Ramos (cell line): ENCODE measurements around the gene HES3.

Experiments
- in situ Hi-C: fragments of 300-500 bp; cut with MboI; formaldehyde crosslinking; loops from one replicate; pipeline ENCODE4 v1.14.3; 2022; ENCODE audit warnings: low sequenced_read_pairs; ENCODE audit not compliant: unreplicated experiment

Gene HES3

DNA sequence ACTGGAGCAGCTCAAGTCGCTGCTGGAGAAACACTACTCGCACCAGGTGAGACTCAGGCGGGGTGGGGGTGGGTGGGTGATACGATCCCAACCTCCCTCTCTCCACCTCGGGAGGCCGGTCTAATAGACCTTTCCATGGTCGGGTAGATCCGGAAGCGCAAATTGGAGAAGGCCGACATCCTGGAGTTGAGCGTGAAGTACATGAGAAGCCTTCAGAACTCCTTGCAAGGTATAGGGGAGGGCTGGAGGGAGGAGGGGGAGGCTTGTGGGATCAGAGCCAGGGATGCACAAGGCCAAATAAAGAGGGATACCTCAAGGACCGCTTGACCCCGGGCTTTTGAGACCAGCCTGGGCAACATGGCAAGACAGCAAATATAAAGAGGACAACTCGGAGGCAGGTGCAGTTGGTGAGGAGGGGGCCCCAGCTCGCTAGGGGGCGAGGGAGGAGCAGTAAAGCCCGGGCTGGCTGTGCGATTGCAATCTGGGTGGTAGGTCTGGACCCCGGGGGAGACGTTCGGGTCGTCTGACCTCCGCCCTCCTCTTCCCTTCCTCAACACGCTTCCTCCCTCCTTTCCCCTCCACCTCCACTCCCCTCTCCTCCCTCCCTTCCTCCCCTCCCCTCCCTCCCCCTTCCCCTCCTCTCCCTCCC lies 546 bp downstream of the HES3 start:
- in situ Hi-C loops: loop anchor here (10.0 kb wide), 1 partner anchor 160 kb away; no protein-coding TSS in a partner anchor

DNA sequence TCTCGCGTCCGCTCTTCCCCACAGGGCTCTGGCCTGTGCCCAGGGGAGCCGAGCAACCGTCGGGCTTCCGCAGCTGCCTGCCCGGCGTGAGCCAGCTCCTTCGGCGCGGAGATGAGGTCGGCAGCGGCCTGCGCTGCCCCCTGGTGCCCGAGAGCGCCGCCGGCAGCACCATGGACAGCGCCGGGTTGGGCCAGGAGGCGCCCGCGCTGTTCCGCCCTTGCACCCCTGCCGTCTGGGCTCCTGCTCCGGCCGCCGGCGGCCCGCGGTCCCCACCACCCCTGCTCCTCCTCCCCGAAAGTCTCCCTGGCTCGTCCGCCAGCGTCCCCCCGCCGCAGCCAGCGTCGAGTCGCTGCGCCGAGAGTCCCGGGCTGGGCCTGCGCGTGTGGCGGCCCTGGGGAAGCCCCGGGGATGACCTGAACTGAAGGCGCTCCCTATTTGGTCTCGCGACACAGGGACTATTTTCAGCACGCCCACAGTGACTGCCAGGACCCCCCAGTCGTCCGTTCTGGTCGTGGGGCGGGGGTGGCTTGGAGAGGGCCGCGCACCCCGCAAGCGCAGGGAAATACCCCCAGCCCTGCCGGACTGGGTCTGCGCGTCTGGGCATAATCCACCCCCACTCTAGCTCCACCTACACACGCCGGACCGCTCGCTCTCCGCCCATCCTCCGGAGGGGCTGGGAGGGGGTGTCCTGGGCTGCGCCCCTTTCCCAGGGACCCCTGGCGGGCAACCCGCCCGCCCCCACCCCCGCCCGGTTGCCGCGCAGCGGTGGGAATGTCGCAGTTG lies 1.3 kb downstream of the HES3 start:
- in situ Hi-C loops: loop anchor here (10.0 kb wide), 1 partner anchor 160 kb away; no protein-coding TSS in a partner anchor

DNA sequence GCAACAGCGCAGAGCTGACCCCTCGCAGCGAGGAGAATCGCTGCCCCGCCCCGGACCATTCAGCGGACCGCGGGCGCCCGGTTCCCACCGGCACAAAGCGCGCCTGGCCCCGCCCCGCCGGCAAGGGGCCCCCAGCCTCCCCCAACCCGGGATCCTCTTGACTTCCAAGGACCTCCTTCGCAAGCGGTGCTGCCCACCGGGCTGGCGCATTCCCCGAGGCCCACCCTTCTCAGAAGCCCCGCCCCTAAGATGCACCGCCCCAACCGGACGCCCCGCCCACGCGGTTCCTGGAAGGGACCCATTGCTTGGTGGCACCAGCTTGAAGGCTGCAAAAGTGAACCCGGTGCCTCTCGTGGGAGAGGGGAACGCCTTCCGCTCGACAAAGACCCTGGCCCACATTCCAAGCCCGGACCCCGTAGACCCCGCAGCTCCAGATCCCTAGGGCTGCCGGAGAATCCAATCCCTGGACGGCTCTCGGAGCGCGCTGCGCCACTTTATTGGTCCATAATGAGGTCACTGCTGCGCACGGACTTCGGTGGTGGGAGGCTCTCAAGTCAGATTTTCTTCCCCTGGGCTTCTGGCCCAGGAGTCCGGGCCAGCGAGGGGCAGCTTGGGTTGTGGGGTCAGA lies 2.0 kb downstream of the HES3 start:
- in situ Hi-C loops: loop anchor here (10.0 kb wide), 1 partner anchor 159 kb away; no protein-coding TSS in a partner anchor

DNA sequence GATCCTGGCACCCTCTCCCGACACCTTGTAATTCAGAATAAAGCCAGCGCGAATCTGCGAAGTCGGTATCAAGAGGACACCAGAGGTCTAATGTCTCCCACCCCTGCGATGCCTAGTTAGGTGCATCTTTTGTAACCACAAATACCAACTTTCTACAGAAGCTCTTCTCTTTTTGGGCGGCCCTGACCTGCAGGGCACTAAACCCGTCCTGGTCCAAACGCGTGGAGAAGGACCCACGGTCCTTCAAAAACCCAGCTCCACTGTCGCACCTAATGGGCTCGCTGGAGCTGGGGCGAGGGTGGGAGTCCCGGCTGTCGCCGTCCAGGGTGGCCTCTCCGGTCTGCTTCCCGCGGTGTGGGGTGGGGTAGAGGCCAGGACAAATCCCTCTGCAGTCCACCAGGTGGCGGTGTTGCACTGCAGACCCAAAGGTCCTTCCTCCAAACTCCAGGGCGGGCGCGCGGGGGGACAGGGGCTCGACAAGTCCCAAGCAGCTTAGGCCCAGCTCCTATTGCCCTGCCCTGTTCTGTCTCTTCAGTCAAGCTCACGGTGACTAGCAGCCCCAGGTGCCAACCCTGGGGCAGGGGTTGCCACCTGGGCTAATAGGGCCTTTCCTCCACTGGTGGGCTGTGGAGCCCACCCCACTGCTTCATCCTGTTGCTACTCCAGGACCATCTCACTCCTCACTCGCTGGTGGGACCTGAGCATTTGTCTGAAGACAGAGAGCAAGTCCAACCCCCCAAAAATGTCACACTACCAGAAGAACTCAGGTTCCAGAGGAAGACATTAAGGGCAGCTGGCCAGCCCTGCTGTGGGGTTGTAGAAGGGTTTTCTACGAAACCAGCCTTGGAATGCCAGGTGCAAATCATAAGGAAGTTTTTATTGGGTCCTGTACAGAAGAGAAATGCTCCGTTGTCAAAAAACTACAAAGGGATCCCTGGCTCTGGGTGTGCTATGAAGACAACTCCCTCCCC lies 2.8 kb downstream of the HES3 start:
- in situ Hi-C loops: loop anchor here (10.0 kb wide), 1 partner anchor 158 kb away; no protein-coding TSS in a partner anchor

GRCh38 chr1:6247651-6248050 lies 3.7 kb downstream of the HES3 start:
- in situ Hi-C loops: loop anchor here (10.0 kb wide), 1 partner anchor 157 kb away; no protein-coding TSS in a partner anchor

DNA sequence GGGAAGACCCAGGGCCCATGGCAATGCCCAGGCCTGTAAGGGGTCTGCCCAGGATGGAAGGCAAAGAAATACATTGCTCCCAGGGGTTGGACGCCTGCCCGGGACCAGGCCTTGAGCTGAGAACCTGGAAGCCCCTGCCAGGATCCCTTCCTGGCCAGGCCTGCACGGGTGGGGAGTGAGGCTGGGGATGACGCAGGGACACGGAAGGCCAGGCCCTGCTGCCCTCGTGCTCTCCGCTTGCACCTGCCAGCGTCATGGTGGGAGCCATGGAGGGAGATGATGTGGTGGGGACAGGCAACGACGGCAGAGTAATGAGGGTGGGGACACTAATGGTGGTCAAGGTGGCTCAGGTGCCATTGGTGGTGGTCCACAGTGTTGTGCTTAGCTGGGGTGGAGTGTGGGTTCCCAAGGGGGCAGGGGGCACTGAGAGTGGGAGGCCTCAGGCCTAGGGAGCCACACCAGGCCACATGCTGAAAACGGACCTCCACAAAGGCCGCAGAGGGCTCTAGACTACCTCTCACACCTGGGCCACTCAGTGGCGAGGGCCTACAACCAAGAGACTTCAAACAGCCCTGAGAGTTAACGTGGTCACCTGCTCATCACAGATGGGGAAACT lies 4.3 kb downstream of the HES3 start:
- in situ Hi-C loops: loop anchor here (10.0 kb wide), 1 partner anchor 157 kb away; no protein-coding TSS in a partner anchor

DNA sequence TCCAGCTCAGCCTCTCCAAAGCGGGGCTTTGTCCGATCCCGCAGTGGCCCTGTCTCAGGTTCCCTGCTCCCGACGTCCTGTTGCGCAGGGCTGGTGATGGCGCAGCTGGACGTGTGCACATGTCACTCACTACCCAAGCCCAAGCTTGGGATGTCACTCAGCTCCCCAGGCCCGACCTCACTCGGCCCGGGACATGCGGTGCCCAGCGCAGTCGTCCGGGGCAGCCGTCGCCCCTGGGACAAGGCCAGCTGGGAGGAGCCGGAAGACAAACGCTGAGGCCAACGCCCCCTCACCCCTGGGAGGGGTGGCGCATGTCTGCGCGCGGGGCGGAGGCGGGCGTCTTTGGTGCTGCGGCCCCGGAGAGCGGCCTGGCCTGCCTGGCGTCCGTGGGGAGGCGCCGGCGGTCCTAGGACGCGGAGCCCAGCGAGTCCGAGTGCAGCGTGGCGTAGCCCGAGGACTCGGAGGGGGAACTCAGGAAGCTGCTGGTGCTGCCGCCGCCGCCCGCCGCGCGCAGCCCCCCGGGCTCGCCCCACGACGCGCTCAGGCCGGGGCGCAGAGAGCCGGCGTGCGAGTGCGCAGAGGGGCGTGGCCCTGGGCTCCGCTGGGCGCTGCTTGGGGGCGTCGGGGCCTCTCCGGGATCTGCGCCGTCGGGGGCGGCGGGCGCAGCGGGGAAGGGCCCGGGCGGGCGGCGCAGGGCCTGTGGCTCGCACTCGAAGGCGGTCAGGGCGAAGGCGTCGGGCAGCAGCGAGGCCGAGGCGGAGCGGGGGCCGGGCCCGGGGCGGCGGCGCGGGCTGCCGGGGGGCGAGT lies 5.2 kb downstream of the HES3 start:
- in situ Hi-C loops: loop anchor here (10.0 kb wide), 1 partner anchor 156 kb away; no protein-coding TSS in a partner anchor

DNA sequence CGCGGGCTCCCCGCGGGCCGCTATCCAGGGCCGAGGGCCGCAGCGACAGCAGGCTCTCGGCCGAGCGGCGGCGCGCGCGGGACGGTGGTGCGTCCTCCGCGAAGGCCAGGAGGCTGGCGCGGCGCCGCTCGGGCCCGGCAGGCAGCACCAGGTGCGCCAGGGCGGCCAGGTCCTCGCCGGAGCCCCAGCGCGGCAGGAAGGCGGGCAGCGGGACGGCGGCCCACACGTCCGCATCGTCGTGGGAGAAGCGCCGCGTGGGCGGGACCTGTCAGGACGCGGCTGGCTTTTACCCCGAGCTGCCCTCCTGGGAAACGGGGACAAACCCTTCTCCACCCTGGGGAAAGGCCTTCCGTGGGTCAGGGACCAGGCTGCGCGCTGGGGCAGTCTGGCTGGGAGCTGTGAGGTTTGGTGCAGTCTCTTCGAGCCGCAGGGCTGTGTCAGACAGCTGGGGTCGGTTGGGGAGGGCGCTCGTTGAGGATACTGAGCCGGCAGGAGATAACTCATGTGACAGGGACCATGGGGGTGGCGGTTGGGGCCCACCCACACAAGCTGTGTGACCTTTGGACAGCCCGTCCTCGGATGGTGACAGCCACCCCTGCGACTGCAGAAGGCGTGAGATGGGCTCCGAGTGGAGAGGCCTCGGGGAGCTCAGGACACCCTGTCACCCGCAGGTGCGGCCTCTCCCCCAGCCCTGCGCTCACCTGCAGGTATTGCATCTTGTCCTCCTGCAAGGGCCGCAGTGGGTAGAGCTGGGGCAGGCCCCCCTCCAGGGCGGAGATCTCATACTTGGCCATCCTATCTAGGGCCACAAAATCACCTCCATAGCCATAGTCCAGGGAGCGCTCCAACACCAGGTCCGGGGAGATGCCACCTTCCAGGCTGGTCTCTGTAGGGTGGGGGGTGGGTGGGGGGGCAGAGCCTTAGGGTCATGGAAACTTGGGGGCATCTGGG lies 6.0 kb downstream of the HES3 start:
- in situ Hi-C loops: loop anchor here (5.0 to 10.0 kb wide), 2 partner anchors 97 to 155 kb away; no protein-coding TSS in a partner anchor

GRCh38 chr1:6251233-6251632 lies 7.3 kb downstream of the HES3 start:
- in situ Hi-C loops: loop anchor here (5.0 kb wide), 1 partner anchor 96 kb away; no protein-coding TSS in a partner anchor

GRCh38 chr1:6251681-6252373 lies 7.8 kb downstream of the HES3 start:
- in situ Hi-C loops: loop anchor here (5.0 kb wide), 1 partner anchor 95 kb away; no protein-coding TSS in a partner anchor

DNA sequence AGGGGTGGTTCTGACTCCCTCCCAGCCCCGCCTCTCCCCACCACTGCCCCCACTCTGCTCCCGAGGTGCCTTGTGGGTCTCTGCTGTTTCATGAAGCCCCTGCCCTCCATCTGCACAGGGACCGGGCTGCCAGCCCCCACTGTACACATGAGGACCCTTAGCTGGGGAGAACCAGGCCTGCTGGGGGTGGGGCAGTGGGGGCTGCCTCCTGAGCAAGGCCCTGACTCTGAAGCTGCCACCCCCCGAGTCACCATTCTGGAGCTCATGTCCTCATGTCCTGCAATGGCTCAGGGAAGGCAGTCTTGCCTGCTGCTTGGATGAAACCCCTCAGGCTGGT lies 8.4 kb downstream of the HES3 start:
- in situ Hi-C loops: loop anchor here (5.0 kb wide), 1 partner anchor 95 kb away; no protein-coding TSS in a partner anchor

GRCh38 chr1:6253380-6253779 lies 9.4 kb downstream of the HES3 start:
- in situ Hi-C loops: loop anchor here (5.0 kb wide), 1 partner anchor 94 kb away; no protein-coding TSS in a partner anchor

GRCh38 chr1:6254691-6255090 lies 10.7 kb downstream of the HES3 start:
- in situ Hi-C loops: loop anchor here (5.0 kb wide), 1 partner anchor 93 kb away; no protein-coding TSS in a partner anchor

DNA sequence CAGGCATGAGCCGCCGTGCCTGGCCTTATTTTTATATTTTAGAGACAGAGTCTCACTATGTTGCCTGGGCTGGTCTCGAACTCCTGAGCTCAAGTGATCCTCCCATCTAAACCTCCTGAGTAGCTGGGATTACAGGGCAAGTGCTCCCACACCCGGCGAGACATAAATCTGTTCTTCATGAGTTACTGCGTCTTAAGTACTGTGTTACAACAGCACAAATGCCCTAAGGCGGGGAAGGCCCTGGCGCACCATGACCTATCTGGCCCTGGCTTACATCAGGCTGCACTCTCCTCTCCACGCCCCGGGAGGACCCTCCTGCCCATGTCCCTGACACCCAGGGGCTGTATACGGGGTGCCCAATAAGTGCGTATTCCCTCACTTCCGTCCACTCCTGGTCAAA lies 12.7 kb downstream of the HES3 start:
- in situ Hi-C loops: no loop called here

GRCh38 chr1:6257541-6258069 lies 13.6 kb downstream of the HES3 start:
- in situ Hi-C loops: no loop called here

- in situ Hi-C loops: no loop called here
Observed at GRCh38 chr1:6258675-6259074, 14.7 kb downstream of the HES3 start.
